ENCODE measurements around the gene PSMD3.

GRCh38 chr17:40024901-40025300 lies 44.3 kb downstream of the PSMD3 start:
- TF ChIP-seq CTCF (IDR thresholded peaks at IDR 0.05): no peak
- TF ChIP-seq POLR2A (IDR thresholded peaks at IDR 0.05): no peak
